SK-N-SH (cell line): ENCODE results near the gene FLNA. TPM values are rescaled to one million over a fixed set of nuclear protein-coding genes. Genes with fewer than 3 reads are reported as not detected.
A peak's percentile ranks its signal among the peaks of the same experiment; 100 is the strongest.
"Not testable (repeated sequence)": the region's sequence is repeated elsewhere in the genome, so short reads cannot be mapped to it uniquely, and the experiment has no call there.

ENCODE experiments used
- CTCF ChIA-PET: fragments of 300-600, 350-600 bp; formaldehyde crosslinking; extraction: SDS; loops from one replicate; lab custom pipeline; 2021; lab: Yijun Ruan, JAX
- POLR2A ChIA-PET: fragments of 350-600 bp; sonication (Branson Sonifier 250); formaldehyde crosslinking; extraction: SDS; loops from one replicate; lab custom pipeline; 2020; ENCODE audit warnings: antibody characterized with exemption, inconsistent platforms; lab: Yijun Ruan, JAX
- DNase-seq: peaks from one replicate; pipeline ENCODE4 v3.0.0; 2012
- H2AFZ ChIP-seq: fragments of 200-600 bp; sonication (generic); 2 replicates; pipeline ENCODE4 v1.8.1; 2016; ENCODE audit warnings: antibody characterized with exemption, mild to moderate bottlenecking, low read depth
- H3F3A ChIP-seq: fragments of 200-600 bp; sonication (generic); replicated peaks from 2 replicates; pipeline ENCODE3; 2016; ENCODE audit warnings: antibody characterized with exemption, mild to moderate bottlenecking; ENCODE audit not compliant: insufficient read depth
- H3K27ac ChIP-seq, 2 experiments: fragments of 200-500 bp in 1 of 2; fragments of 200-600 bp in 1 of 2; sonication (Bioruptor generic) in 1 of 2; sonication (generic), shearing (Covaris generic) in 1 of 2; 2 replicates each; pipeline versions ENCODE4 v1.5.1 to v1.6.1; 2014 to 2016; ENCODE audit warnings: low read depth in 2 of 2, inconsistent platforms in 1 of 2, low read length in 1 of 2, mild to moderate bottlenecking in 1 of 2, mixed read lengths in 1 of 2
- H3K27me3 ChIP-seq: fragments of 200-600 bp; sonication (generic), shearing (Covaris generic); 2 replicates; pipeline ENCODE4 v1.6.1; 2016; ENCODE audit warnings: mixed run types; ENCODE audit not compliant: insufficient read depth
- H3K36me3 ChIP-seq, 2 experiments: fragments of 200-500 bp in 1 of 2; fragments of 200-600 bp in 1 of 2; sonication (Bioruptor generic) in 1 of 2; sonication (generic) in 1 of 2; replicated peaks in 1 of 2; 2 replicates each; pipeline versions ENCODE3 to v1.5.1; 2014 to 2016; ENCODE audit warnings: low read length in 1 of 2, mild to moderate bottlenecking in 1 of 2; ENCODE audit not compliant: insufficient read depth in 2 of 2, control insufficient read depth in 1 of 2
- H3K4me1 ChIP-seq, 2 experiments: fragments of 200-500 bp in 1 of 2; fragments of 200-600 bp in 1 of 2; sonication (Bioruptor generic) in 1 of 2; sonication (generic), shearing (Covaris generic) in 1 of 2; 2 replicates each; pipeline versions ENCODE4 v1.5.1 to v1.6.1; 2014 to 2016; ENCODE audit warnings: low read depth in 1 of 2, low read length in 1 of 2, mixed run types in 1 of 2; ENCODE audit not compliant: insufficient read depth in 2 of 2, control insufficient read depth in 1 of 2
- H3K4me2 ChIP-seq: fragments of 200-600 bp; sonication (generic), shearing (Covaris generic); 2 replicates; pipeline ENCODE4 v1.6.1; 2017; ENCODE audit warnings: mixed run types
- H3K4me3 ChIP-seq, 2 experiments: fragments of 200-500 bp in 1 of 2; fragments of 200-600 bp in 1 of 2; sonication (Bioruptor generic) in 1 of 2; sonication (generic), shearing (Covaris generic) in 1 of 2; 2 replicates each; pipeline versions ENCODE4 v1.5.1 to v1.8.1; 2014 to 2016; ENCODE audit warnings: low read depth in 2 of 2, inconsistent platforms in 1 of 2, low read length in 1 of 2, mild to moderate bottlenecking in 1 of 2, mixed read lengths in 1 of 2, moderate library complexity in 1 of 2
- H3K79me2 ChIP-seq: fragments of 200-600 bp; sonication (generic); 2 replicates; pipeline ENCODE4 v1.8.1; 2017; ENCODE audit warnings: mild to moderate bottlenecking; ENCODE audit not compliant: insufficient read depth
- H3K9ac ChIP-seq: fragments of 200-600 bp; sonication (generic); 2 replicates; pipeline ENCODE4 v1.6.1; 2017; ENCODE audit warnings: mixed run types
- H3K9me2 ChIP-seq: fragments of 200-600 bp; sonication (generic); 2 replicates; pipeline ENCODE4 v1.6.1; 2017; ENCODE audit warnings: mixed run types
- H3K9me3 ChIP-seq: fragments of 200-600 bp; sonication (generic); 2 replicates; pipeline ENCODE4 v1.6.1; 2017; ENCODE audit warnings: mixed run types, mild to moderate bottlenecking, moderate library complexity
- H4K20me1 ChIP-seq: fragments of 200-600 bp; sonication (generic); 2 replicates; pipeline ENCODE4 v1.6.1; 2017; ENCODE audit warnings: mild to moderate bottlenecking, mixed run types; ENCODE audit not compliant: insufficient read depth
- EP300 ChIP-seq, 2 experiments: IDR thresholded peaks; 2 replicates each; pipeline versions ENCODE4 v1.4.0 to v1.6.1; 2012; ENCODE audit warnings: borderline replicate concordance in 1 of 2, low read depth in 1 of 2, low read length in 1 of 2
- JUND ChIP-seq: IDR thresholded peaks from 2 replicates; pipeline ENCODE4 v1.4.0; 2012
- RFX5 ChIP-seq: IDR thresholded peaks from 2 replicates; pipeline ENCODE4 v1.6.1; 2012; ENCODE audit warnings: mild to moderate bottlenecking, improper control_type of control experiment, low read length
- TEAD4 ChIP-seq: IDR thresholded peaks from 2 replicates; pipeline ENCODE4 v1.4.0; 2012; ENCODE audit warnings: mild to moderate bottlenecking, borderline replicate concordance; ENCODE audit not compliant: insufficient read depth
- WGBS: methylation state at CpG from one replicate; pipeline ENCODE4 v1.1.6; 2017; ENCODE audit warnings: low lambda C conversion rate; 5-methylcytosine and 5-hydroxymethylcytosine counted together
- polyA plus RNA-seq, 3 experiments: library from polyadenylated mRNA; depleted of rRNA; stranded (reverse); fragments of >200 nt; gene quantifications; 2 replicates each; pipeline ENCODE4 v1.2.3, GENCODE V29; 2012

FLNA gene
- polyA plus RNA-seq, 1 of the 3 experiments (the other 2 are of a cell fraction): 550 TPM

DNA sequence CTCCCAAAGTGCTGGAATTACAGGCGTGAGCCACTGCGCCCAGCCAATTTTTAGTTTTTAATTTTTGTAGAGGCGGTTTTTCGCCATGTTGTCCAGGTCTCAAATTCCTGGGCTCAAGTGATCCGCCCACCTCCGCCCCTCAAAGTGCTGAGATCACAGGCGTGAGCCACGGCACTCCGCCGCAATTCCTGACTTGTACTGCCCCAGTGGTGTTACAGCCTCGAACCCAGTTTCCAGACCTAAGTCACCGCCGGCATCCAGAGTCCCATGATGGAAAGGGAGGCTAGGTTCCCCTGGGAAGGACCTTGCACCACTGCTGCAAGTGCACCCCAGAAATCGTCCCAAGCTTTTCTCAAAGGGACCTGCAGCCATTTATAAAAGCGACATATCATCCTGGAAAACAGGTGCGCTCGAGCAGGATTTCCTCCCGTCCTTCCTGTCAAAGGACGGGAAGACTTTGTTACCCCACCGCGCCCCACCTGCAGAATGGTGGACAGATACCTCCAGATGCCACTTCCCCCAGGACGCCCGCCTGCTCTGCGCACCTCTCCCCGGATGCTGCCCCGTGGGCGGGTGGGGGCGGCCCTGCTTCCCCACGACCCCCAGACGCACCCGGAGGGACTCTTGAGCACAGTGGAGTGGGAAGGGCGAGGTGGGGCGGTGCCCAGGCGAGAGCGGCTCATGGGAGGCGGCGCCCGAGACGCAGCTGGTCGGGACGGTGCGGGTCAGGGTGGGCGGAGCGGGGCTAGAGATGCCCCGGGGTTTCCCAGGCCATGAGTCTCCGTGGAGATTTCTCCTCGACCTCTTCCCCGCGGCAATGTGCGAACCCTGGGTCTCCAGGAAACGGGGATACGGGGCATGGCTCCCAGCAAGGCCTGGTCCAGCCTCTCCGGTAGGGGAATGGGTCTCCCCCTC, 22.8 kb upstream of the FLNA start:
- Histone ChIP-seq H3K9me2 (no peaks in the 10 kb centered on the region), H3K27ac (peak overlapping the region; percentile 96 to 97), H3K4me3 (peak overlapping the region; percentile 46 to 81), H3K4me1 (peaks cover 0 to 6% of the 10 kb centered on the region in 2 experiments; a peak in 1 of 4 replicates), H3F3A (peaks cover 38% of the 10 kb centered on the region), H3K9me3 (no peaks in the 10 kb centered on the region), H3K9ac (peak overlapping the region; percentile 100), H3K79me2 (peaks cover 22% of the 10 kb centered on the region), H3K27me3 (no peaks in the 10 kb centered on the region), H3K36me3 (peaks cover 16 to 18% of the 10 kb centered on the region in 2 experiments), H4K20me1 (peaks cover 33% of the 10 kb centered on the region), H3K4me2 (peak overlapping the region; percentile 79), H2AFZ (0 out of 2 replicates have a peak overlapping the region, but pooled peaks have one; percentile 46)
- peak; percentile 79 for DNase-seq
- no peak for TF ChIP-seq RFX5
- no peak for TF ChIP-seq EP300 (IDR thresholded peaks at IDR 0.05; ENCODE audit: borderline replicate concordance in 1 of 2, low read depth in 1 of 2, low read length in 1 of 2)
- TF ChIP-seq TEAD4: no peak
- no peak for TF ChIP-seq JUND
- ChIA-PET POLR2A (interaction anchor here (0.6 to 2.5 kb wide), 16 partner anchors 10 to 135 kb away, joined by 3 to 9 read pairs (median 5); partner anchors contain the start of genes ATP6AP1, FAM50A, FLNA and LAGE3), CTCF (interaction anchor here (1.4 to 2.5 kb wide), 2 partner anchors 41 to 145 kb away, joined by 3 to 7 read pairs; no protein-coding TSS in a partner anchor)
- 35% methylated on average over 27 of the region's 53 CpGs for WGBS

DNA sequence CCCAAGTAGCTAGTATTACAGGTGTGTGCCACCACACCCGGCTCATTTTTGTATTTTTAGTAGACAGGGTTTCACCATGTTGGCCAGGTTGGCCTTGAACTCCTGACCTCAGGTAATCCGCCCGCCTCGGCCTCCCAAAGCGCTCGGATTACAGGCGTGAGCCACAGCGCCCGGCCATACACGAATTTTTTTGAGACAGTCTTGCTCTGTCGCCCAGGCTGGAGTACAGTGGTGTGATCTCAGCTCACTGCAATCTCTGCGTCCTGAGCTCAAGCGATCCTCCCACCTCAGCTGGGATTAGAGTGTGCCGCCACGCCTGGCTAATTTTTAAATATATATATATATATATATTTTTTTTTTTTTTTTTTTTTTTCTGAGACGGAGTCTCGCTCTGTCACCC, 21.9 kb upstream of the FLNA start:
- DNase-seq, CTCF ChIA-PET, H3K27ac ChIP-seq, H3K4me1 ChIP-seq, H3K9me2 ChIP-seq, H3K9me3 ChIP-seq, H3K4me2 ChIP-seq, H2AFZ ChIP-seq, H3K9ac ChIP-seq, H3K27me3 ChIP-seq, H3K4me3 ChIP-seq: not testable (repeated sequence)
- POLR2A ChIA-PET: interaction anchor here (0.7 kb wide), 1 partner anchor 469 kb away, joined by 3 read pairs; no protein-coding TSS in a partner anchor
- H3K36me3 ChIP-seq: peaks cover 16 to 18% of the 10 kb centered on the region in 2 experiments
- peaks cover 29% of the 10 kb centered on the region for H3F3A ChIP-seq
- H3K79me2 ChIP-seq: peaks cover 22% of the 10 kb centered on the region
- H4K20me1 ChIP-seq: peaks cover 26% of the 10 kb centered on the region
- 65% methylated on average over 17 of the region's 17 CpGs for WGBS

DNA sequence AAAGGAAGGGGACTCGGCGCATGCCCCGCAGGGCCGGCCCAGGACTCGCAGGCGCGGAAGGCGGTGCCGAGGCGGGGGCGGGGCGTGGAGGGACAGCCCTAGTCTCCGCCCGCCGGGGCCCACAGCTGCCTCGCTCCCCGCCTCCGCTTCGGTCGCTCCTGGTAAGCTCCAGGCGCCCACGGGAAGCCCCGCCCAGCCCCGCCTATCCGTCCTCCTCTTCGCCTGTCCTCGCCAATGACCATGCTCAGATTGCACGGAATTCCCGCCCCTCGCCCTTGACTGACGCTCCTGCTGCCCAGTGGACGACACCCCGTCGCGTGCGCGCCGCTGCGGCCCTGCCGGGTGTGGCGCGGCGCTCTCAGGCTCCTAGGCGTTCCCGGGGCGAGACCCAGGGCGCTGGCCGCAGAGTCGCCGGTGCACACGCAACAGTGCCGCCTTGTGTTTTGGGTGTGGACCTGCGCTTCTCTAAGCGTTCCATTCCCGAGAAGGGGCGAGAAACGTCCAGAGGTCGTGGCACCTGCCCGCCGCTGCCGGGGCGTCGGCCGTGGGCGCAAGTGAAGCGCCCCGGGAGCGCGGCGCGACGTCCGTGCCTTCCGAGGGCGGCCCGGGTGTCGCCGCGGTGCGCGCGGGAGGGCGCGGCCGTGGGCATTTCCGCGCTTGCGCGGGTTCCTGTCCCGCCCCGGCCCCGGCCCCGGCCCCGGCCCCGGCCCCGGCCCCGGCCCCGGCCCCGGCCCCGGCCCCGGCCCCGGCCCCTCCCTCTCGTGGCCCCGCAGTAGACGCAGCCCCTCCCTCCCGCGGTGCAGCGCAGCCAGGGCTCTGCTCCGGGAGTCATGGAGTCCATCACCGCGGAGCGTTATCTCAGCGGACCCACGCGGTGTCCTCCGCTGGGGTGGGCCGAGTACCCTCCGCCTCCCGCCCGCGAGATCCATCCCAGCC, 15.6 kb upstream of the FLNA start:
- H3K9ac ChIP-seq, H3K4me3 ChIP-seq, POLR2A ChIA-PET, H3K27me3 ChIP-seq, H3K27ac ChIP-seq, H3K4me2 ChIP-seq, H3K36me3 ChIP-seq, H3F3A ChIP-seq, H3K9me2 ChIP-seq, H2AFZ ChIP-seq, H3K4me1 ChIP-seq, DNase-seq, H4K20me1 ChIP-seq, H3K79me2 ChIP-seq, CTCF ChIA-PET, H3K9me3 ChIP-seq: not testable (repeated sequence)
- WGBS: no CpG with 5 or more reads among the region's 121 CpGs

DNA sequence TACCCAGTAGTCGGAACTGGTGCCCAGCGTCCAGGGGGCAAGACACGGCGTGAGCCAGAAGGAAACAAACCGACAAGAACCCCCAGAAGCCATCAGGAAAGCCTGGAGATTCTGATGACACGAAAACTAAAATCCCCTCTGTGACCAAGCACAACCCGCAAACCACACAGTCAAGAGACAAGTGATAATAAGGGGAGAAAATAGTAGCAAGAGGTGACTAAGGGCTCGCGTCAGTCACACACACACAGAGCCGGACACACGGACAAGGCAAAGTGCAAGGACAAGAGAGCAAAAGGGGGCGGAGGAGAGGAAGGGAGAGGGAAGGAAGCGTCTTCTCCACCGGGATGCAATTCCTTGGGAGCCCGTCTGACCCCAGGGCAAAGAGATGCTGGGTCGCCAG, 14.2 kb upstream of the FLNA start:
- whole genome bisulfite sequencing: no CpG with 5 or more reads among the region's 16 CpGs
- H3K36me3 ChIP-seq, H3K9ac ChIP-seq, H3K4me1 ChIP-seq, H2AFZ ChIP-seq, H3K4me3 ChIP-seq, H3K79me2 ChIP-seq, H3K27me3 ChIP-seq, H3K9me3 ChIP-seq, DNase-seq, H3F3A ChIP-seq, H3K9me2 ChIP-seq, CTCF ChIA-PET, H3K4me2 ChIP-seq, H4K20me1 ChIP-seq, POLR2A ChIA-PET, H3K27ac ChIP-seq: not testable (repeated sequence)

DNA sequence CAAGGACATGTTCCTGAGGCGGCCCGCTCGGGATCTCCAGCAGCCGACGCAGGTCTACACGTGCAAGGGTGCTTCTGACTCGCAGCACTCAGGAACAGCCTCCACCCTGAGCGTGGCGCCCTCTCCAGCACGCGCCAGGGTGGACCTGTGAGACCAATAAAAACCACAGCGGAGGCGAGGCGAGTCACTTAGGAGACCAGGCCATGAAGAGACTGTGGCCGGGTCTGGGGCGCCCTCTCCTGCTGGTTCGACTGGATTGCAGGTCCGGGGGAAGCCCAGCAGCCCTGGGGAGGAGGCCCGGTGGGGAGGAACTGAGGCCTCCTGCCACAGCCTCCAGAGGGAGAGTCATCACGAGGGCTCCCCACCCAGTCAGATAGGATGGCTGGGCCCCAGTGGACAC, 13.7 kb upstream of the FLNA start:
- WGBS: no CpG with 5 or more reads among the region's 20 CpGs
- H3F3A ChIP-seq, H3K9me3 ChIP-seq, H3K27me3 ChIP-seq, H3K4me3 ChIP-seq, H3K9me2 ChIP-seq, POLR2A ChIA-PET, H3K27ac ChIP-seq, H3K4me2 ChIP-seq, H3K36me3 ChIP-seq, H2AFZ ChIP-seq, H3K4me1 ChIP-seq, H3K79me2 ChIP-seq, DNase-seq, H4K20me1 ChIP-seq, CTCF ChIA-PET, H3K9ac ChIP-seq: not testable (repeated sequence)
